HG02763 (cell line): Measurements from ENCODE around the gene SUN1.
A peak's percentile ranks its signal among the peaks of the same experiment; 100 is the strongest.

ENCODE experiments used
- ATAC-seq: cut with Tn5 transposase; IDR thresholded peaks from one replicate; pipeline ENCODE4 v1.9.1; 2021; ENCODE audit warnings: mild to moderate bottlenecking, moderate library complexity; ENCODE audit not compliant: unreplicated experiment

The SUN1 gene

DNA sequence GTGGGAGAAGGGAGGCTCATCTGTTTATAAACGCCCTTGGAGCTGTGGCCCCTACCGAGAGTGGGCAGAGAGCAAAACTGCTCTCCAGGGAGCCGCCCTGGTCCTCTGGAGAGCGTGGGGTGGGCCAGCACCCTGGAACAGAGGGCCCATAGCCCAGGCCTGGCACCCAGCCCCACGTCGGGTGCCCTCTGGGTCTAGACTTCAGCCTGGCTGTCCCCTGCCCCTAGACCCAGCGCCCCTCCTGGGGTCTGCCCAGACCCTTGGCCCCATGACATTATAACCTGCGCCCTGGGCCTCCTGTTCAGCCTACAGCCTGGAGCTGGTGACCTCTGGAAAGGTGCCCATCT, 68.7 kb downstream of the SUN1 start:
- ATAC-seq: no peak

- no peak for ATAC-seq
Observed at GRCh38 chr7:901388-902154, 69.3 kb downstream of the SUN1 start.

GRCh38 chr7:902996-903395, 70.7 kb downstream of the SUN1 start:
- no peak for ATAC-seq

DNA sequence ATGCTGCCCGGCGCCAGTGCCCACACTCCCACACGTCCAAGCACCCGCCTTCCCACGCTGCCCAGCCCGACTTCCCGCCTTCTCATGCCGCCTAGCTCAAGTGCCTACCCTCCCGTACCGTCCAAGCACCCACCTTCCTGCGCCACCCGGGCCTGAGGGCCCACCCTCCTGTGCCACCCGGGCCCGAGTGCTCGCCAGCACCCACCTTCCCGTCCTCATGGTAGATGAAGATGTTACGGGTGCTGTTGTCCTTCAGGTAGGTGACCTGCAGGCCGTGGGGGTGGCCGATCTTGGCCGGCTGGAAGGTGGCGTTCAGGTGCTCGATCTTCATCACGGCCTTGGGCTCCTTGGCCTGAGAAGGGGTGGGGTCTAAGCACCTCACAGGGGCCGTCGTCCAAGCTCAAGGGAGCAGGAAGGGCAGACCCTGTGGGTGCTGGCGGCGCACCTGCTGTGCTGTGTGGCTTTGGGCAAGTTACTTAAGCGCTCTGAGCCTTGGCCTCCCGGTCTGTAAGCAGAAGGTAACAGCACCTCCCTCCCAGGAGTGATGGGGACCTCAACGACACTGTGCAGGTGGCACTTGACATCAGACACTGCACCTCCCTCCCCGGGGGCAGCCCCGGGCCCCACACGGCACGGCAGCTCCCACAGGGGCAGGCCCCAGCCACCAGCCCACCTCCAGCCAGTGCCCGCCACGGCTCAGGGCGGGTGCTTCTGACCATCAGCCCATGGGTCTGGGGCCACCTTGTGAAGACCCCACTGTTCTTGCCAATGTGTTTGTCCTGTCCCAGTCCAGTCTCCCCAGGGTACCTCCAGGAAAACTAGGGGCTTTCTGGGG, 71.9 kb downstream of the SUN1 start:
- no peak for ATAC-seq

- ATAC-seq: no peak
Observed at GRCh38 chr7:904847-905246, 72.6 kb downstream of the SUN1 start.

- ATAC-seq: no peak
Observed at GRCh38 chr7:906776-907157, 74.5 kb downstream of the SUN1 start.

- no peak for ATAC-seq
Observed at GRCh38 chr7:907158-907980, 75.1 kb downstream of the SUN1 start.

GRCh38 chr7:908159-908581, 75.9 kb downstream of the SUN1 start:
- no peak for ATAC-seq

DNA sequence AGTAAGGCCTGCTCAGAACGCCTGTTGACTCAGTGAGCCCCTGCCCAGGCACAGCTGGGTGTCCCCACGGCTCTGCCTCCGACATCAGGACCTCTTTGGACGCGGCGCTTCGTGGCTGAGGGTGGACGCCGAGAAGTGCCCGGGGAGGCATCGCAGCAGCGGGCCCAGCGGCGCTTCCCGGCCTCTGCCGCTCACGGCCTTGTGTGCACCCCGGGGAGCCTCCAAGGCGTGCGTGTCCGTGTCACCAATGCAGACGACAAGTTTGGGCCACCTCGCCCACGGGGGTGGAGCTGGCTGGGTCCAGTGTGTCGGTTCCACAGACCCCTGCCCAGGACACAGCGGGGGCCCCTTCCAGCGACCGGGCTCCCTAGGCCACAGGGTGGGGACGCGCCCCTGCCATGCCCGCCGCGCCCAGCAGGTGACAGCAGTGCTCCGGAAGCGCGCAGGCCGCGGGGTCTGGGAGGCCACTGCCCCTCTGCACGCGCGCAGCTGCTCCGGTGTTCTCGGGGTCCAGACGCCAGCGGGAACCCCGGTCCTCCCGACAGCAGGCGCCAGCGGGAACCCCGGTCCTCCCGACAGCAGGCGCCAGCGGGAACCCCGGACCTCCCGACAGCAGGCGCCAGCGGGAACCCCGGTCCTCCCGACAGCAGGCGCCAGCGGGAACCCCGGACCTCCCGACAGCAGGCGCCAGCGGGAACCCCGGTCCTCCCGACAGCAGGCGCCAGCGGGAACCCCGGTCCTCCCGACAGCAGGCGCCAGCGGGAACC, 76.5 kb downstream of the SUN1 start:
- ATAC-seq: peak; percentile 82

DNA sequence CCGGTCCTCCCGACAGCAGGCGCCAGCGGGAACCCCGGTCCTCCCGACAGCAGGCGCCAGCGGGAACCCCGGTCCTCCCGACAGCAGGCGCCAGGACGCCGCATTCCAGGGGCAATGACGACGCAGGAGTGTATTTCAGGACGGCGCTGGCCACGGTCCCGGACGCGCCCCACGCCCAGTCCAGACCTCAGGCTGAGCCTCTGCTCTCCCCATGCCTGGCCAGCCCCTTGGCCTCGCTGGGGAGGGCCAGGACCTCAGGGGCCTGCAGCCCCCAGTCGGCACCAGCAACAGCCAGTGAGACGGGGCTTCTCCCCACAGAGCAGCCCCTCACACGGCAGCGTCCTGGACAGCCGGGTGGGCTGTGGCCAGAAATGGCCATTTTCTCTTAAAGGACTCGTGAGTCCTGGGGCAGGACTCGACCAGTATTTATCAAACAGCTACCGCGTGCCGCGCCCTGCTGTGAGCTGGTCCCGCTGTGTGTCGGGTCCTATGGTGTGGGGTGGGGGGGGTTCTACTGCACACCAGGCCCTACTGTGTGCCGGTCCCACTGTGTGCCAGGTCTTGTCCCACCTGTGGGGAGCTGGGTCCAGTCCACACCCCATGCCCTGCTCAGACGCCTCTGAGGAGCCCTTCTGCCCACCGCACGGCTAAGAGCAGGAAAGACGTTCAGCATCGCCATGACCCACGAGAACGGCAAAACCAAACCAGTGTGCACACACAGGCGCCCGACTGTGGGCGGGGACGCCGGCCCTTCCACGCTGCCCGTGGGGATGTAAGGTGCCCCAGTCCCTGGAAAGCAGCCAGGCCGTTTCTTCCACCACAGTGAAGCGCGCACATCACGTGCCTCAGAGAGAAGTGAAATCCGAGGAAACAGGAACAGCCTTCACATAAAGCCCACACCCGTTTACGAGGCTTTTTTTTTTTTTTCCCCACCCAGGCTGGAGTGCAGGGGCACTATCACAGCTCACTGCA, 77.4 kb downstream of the SUN1 start:
- no peak for ATAC-seq

GRCh38 chr7:910441-910861, 78.2 kb downstream of the SUN1 start:
- ATAC-seq: no peak

- ATAC-seq: no peak
Observed at GRCh38 chr7:910931-911431, 78.7 kb downstream of the SUN1 start.

DNA sequence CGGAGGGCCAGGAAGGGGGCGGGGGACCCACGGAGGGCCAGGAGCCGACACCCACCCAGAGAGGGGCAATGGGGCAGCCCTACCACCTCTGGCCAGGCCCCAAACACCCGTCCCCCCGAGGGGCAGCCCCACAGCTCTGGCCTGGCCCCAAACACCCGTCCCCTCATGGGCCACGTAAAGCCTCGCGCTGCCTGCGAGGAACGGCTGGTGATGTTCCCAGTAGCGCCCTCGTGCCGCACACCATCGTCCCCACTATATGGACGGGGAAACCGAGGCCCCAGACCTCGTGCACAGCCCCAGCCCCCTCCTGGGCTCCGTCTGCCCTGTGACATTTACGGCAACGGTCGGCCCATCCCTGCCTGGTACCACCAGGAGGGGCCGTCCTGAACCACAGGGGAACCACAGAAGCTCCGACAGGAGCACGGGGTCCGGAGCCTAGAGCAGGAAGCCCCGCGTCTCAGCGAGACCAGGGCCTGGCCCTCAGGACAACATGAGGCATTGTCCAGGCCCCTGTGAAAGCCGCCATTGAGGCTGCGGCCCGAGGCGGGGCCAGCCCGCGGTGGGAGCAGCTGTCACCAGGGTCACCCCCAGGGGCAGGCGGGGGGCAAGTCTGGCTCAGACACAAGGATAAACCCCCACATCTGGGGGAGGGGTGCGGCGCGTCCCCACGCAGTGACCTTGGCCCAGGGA, 79.7 kb downstream of the SUN1 start:
- ATAC-seq: no peak

DNA sequence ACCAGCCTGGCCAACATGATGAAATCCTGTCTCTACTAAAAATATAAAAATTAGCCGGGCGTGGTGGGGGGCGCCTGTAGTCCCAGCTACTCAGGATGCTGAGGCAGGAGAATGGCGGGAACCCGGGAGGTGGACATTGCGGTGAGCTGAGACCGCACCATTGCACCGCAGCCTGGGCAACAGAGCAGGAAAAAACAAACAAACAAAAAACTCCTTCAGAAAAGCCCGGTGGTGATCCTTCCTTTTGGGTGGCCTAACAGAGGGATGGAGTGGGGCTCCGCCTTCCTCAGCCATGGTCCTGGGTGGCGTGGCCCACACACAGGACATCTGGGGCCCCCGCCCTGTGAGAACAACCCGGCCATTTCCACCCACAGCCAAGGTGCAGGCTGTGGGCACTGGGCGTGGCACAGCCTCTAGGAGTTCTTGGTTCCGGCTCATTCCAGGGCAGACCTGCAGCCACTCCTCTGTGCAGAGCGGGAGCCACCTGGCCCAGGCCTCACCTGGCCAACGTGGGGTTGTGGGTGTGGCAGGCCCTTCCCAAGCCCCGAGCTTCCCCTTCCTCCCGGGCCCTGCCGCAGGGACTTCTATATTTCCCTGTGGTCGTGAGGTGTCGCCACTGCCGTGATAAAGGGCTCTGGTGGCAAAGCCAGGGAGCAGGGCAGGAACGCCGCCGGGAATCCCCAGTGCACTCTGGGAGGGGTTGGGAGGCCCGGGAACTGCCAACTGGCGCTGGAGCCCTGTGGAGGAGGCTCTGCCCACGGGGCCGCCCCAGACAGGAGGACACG, 81.7 kb downstream of the SUN1 start:
- ATAC-seq: no peak

- ATAC-seq: no peak
Observed at GRCh38 chr7:914521-915194, 82.4 kb downstream of the SUN1 start.

DNA sequence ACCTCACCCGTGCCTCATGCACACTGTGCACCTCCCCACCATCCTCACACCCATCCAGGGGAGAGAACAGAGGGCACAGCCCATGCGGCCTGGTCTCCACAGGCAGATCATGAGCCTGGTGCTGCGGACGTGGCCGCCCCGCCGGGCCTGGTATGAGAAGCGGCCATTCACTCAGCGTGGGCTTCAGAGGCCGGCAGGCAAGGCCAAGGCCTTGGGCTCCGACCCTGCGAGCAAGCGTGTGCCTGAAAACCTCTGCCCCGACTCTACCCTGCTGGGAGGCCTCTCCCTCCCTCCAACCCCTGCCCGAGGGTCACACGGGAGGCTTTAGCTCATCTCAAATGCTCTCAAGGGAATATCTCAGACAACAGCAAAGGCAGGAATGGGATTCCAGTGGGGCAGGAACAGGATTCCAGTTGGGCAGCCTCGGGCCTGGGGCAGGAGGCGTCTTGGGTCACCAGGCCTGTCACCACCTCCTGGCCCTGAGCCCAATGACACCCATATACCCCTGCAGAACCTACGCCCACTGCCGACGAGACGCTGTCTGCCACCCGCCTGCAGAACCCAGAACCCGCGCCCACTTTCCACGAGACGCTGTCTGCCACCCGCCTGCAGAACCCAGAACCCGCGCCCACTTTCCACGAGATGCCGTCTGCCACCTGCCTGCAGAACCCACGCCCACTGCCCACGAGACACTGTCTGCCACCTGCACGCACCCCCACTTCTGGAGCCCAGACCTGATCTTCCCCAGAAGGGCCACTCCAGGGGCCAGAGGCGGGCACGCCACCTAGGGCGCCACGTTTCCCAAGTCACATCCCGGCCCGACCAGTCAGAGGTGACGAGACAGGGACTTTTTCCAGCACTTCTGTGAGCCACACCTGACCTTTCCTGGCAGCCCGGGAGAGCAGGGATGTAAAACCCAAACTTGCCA, 83.3 kb downstream of the SUN1 start:
- ATAC-seq: no peak
